Measurements from ENCODE around the gene DNMT3A. TPM values are rescaled to one million over a fixed set of nuclear protein-coding genes. Genes with fewer than 3 reads are reported as not detected.

DNMT3A gene
- total RNA-seq, 1 experiment from 2014 or later: 215 TPM

GRCh38 chr2:25304826-25305596, 36.7 kb downstream of the DNMT3A start:
- no peaks in the 10 kb centered on the region; the same call in 1 of the 2 replicates for H3K27me3 Mint-ChIP-seq (ENCODE audit: low read depth)
- peak overlapping the region in 2 of 3 experiments; percentile 70 to 85; a peak in 2 of 7 replicates for H3K27ac Mint-ChIP-seq
- H4K8ac ChIP-seq (replicated peaks; ENCODE audit: insufficient read length, low read depth, low read length): no peak overlapping the region

More at GRCh38 chr2:25304826-25305596, 36.7 kb downstream of the DNMT3A start:
- Histone ChIP-seq H2BK15ac (ENCODE audit: low read depth, low read length) (no peak overlapping the region), H3K23me2 (ENCODE audit: insufficient read length, low read depth, low read length, poor library complexity, severe bottlenecking) (no peaks in the 10 kb centered on the region), H3K9me3 (ENCODE audit: control insufficient read depth, low read depth, low read length) (no peaks in the 10 kb centered on the region), H2BK120ac (ENCODE audit: low read depth, low read length, poor library complexity, severe bottlenecking) (no peak overlapping the region), H3K56ac (ENCODE audit: insufficient read length, low read depth, low read length) (no peak overlapping the region), H4K20me1 (ENCODE audit: control insufficient read depth, insufficient read depth, insufficient read length) (no peaks in the 10 kb centered on the region), H2AK5ac (ENCODE audit: insufficient read length, low read length) (no peak overlapping the region), H3K23ac (ENCODE audit: insufficient read length, low read depth, low read length) (no peak overlapping the region), H3K18ac (ENCODE audit: insufficient read length, low read depth, low read length) (peak overlapping the region; percentile 12), H3K27ac (ENCODE audit: insufficient read length, low read depth, low read length) (no peak overlapping the region), H3K79me2 (ENCODE audit: insufficient read depth, low read length) (no peaks in the 10 kb centered on the region), H3K27me3 (ENCODE audit: insufficient read depth, low read length) (no peaks in the 10 kb centered on the region), H2BK20ac (ENCODE audit: low read depth, low read length, poor library complexity, severe bottlenecking) (no peak overlapping the region), H4K91ac (ENCODE audit: insufficient read length, low read depth, low read length) (no peak overlapping the region), H4K5ac (ENCODE audit: insufficient read length, low read depth, low read length) (no peak overlapping the region), H3K9ac (ENCODE audit: extremely low read depth, insufficient read length, low read length) (no peak overlapping the region), H3T11ph (ENCODE audit: low read length) (no peak overlapping the region), H3K79me1 (ENCODE audit: insufficient read depth, low read depth, low read length, poor library complexity, severe bottlenecking) (no peaks in the 10 kb centered on the region), H2AFZ (ENCODE audit: low read length) (no peak overlapping the region), H3K14ac (ENCODE audit: insufficient read depth, low read length) (no peak overlapping the region), H3K4me2 (ENCODE audit: insufficient read depth, insufficient read length, low read length) (no peak overlapping the region), H3K4ac (ENCODE audit: low read depth, low read length) (no peak overlapping the region), H3K4me1 (ENCODE audit: insufficient read depth, low read length) (peaks cover 6% of the 10 kb centered on the region; the same call in 1 of the 2 replicates), H2BK5ac (ENCODE audit: insufficient read length, low read length) (no peak overlapping the region), H2BK12ac (ENCODE audit: insufficient read length, low read depth, low read length) (no peak overlapping the region)
- H3K4me1 Mint-ChIP-seq: peaks cover 26 to 37% of the 10 kb centered on the region in 2 experiments
- H3K4me3 Mint-ChIP-seq: no peak overlapping the region
- no peaks in the 10 kb centered on the region; a peak in 1 of 5 replicates for H3K9me3 Mint-ChIP-seq
- H3K36me3 Mint-ChIP-seq (ENCODE audit: insufficient read depth in 1 of 3, low read depth in 3 of 3): peaks cover 0 to 9% (median 0%) of the 10 kb centered on the region in 3 experiments; a peak in 3 of 7 replicates
- no peak for TF ChIP-seq CTCF (conservative IDR thresholded peaks at IDR 0.05)
- no peak for DNase-seq
- WGBS (ENCODE audit: extremely low coverage, insufficient read length, low lambda C conversion rate): no CpG with 5 or more reads among the region's 16 CpGs

All from H9 (cell line).